H1 (cell line): ENCODE data around the gene KIF5C. TPM values are rescaled to one million over a fixed set of nuclear protein-coding genes. Genes with fewer than 3 reads are reported as not detected.
A peak's percentile ranks its signal among the peaks of the same experiment; 100 is the strongest.

Experiments
- CTCF ChIA-PET: fragments of 300-600 bp; sonication (Branson Sonifier 250); formaldehyde crosslinking; loops from one replicate; lab custom pipeline; 2021; ENCODE audit not compliant: partially characterized antibody; lab: Charles Lee
- POLR2A ChIA-PET: fragments of 300-600 bp; sonication (Branson Sonifier 250); formaldehyde crosslinking; loops from one replicate; lab custom pipeline; 2021; ENCODE audit warnings: inconsistent platforms; ENCODE audit not compliant: partially characterized antibody; lab: Charles Lee
- DNase-seq, 2 experiments: peaks; one replicate each; pipeline versions ENCODE4 v3.0.0 to v3.0.0-alpha.2; 2010 to 2022; ENCODE audit warnings: low spot score in 2 of 2, low read depth in 1 of 2, mixed read lengths in 1 of 2
- FAIRE-seq: peaks from 2 replicates; lab custom pipeline; 2011; peaks lifted over from hg19 to GRCh38; lab: Jason Lieb, UNC
- H2AFZ ChIP-seq: 2 replicates; pipeline ENCODE4 v1.8.1; 2012; ENCODE audit warnings: low read length, inconsistent platforms
- H2AK5ac ChIP-seq: 2 replicates; pipeline ENCODE4 v1.6.1; 2013; ENCODE audit warnings: low read depth, low read length
- H2BK120ac ChIP-seq: replicated peaks from 2 replicates; pipeline ENCODE3; 2013; ENCODE audit warnings: low read depth, low read length, inconsistent platforms
- H2BK12ac ChIP-seq: 2 replicates; pipeline ENCODE4 v1.6.1; 2013; ENCODE audit warnings: low read depth, low read length
- H2BK15ac ChIP-seq: 2 replicates; pipeline ENCODE4 v1.6.1; 2013; ENCODE audit warnings: low read length
- H2BK20ac ChIP-seq: 2 replicates; pipeline ENCODE4 v1.6.1; 2013; ENCODE audit warnings: low read length
- H2BK5ac ChIP-seq: 2 replicates; pipeline ENCODE4 v1.6.1; 2013; ENCODE audit warnings: low read depth, low read length
- H3K14ac ChIP-seq: 2 replicates; pipeline ENCODE4 v1.6.1; 2013; ENCODE audit warnings: inconsistent platforms; ENCODE audit not compliant: insufficient read length
- H3K18ac ChIP-seq: 2 replicates; pipeline ENCODE4 v1.6.1; 2013; ENCODE audit warnings: low read length; ENCODE audit errors: extremely low read depth
- H3K23ac ChIP-seq: 2 replicates; pipeline ENCODE4 v1.6.1; 2013; ENCODE audit warnings: inconsistent platforms; ENCODE audit not compliant: insufficient read length
- H3K23me2 ChIP-seq: 2 replicates; pipeline ENCODE4 v1.6.1; 2013; ENCODE audit warnings: low read depth, low read length
- H3K27ac ChIP-seq: 2 replicates; pipeline ENCODE4 v1.6.1; 2011; ENCODE audit warnings: low read depth, low read length, inconsistent platforms
- H3K27me3 ChIP-seq, 4 experiments: replicated peaks in 1 of 4; 1 replicate in 1 of 4; 2 replicates in 3 of 4; pipeline versions ENCODE4 v1.6.1 to v1.8.1; 2011 to 2013; ENCODE audit warnings: low read length in 3 of 4, mild to moderate bottlenecking in 3 of 4, inconsistent platforms in 2 of 4, mixed read lengths in 2 of 4, moderate library complexity in 1 of 4; ENCODE audit not compliant: control insufficient read depth in 3 of 4, insufficient read depth in 3 of 4; ENCODE audit errors: extremely low read depth in 1 of 4
- H3K36me3 ChIP-seq, 4 experiments: 2 replicates each; pipeline versions ENCODE4 v1.6.1 to v1.8.1; 2011 to 2013; ENCODE audit warnings: mild to moderate bottlenecking in 4 of 4, low read length in 3 of 4, moderate library complexity in 2 of 4, control low read depth in 1 of 4, inconsistent platforms in 1 of 4; ENCODE audit not compliant: insufficient read depth in 4 of 4, control insufficient read depth in 2 of 4
- H3K4ac ChIP-seq: replicated peaks from 2 replicates; pipeline ENCODE3; 2013; ENCODE audit warnings: low read length, low read depth, mixed read lengths, inconsistent platforms; ENCODE audit not compliant: insufficient read length
- H3K4me1 ChIP-seq, 4 experiments: replicated peaks in 1 of 4; 1 replicate in 1 of 4; 2 replicates in 3 of 4; pipeline versions ENCODE4 v1.6.1 to v1.8.1; 2011 to 2013; ENCODE audit warnings: low read length in 3 of 4, inconsistent platforms in 2 of 4, mixed read lengths in 1 of 4; ENCODE audit not compliant: insufficient read depth in 4 of 4, control insufficient read depth in 3 of 4
- H3K4me2 ChIP-seq, 2 experiments: 2 replicates each; pipeline versions ENCODE4 v1.6.1 to v1.8.1; 2011 to 2013; ENCODE audit warnings: low read depth in 2 of 2, low read length in 2 of 2, control low read depth in 1 of 2, inconsistent platforms in 1 of 2, mild to moderate bottlenecking in 1 of 2; ENCODE audit not compliant: insufficient read depth in 1 of 2
- H3K4me3 ChIP-seq, 4 experiments: fragments of 200-600, 300-600 bp in 1 of 4; sonication (generic), shearing (Covaris generic), sonication (Bioruptor Twin) in 1 of 4; 2 replicates each; pipeline versions ENCODE4 v1.5.1 to v1.8.1; 2011 to 2016; ENCODE audit warnings: low read length in 4 of 4, low read depth in 3 of 4, control low read depth in 2 of 4, inconsistent platforms in 2 of 4, mild to moderate bottlenecking in 2 of 4, mixed read lengths in 1 of 4, moderate library complexity in 1 of 4; ENCODE audit not compliant: insufficient read depth in 2 of 4; ENCODE audit errors: extremely low read depth in 1 of 4
- H3K56ac ChIP-seq: replicated peaks from 2 replicates; pipeline ENCODE3; 2013; ENCODE audit warnings: low read depth, mild to moderate bottlenecking, mixed read lengths, low read length, inconsistent platforms; ENCODE audit not compliant: insufficient read length
- H3K79me1 ChIP-seq: 2 replicates; pipeline ENCODE4 v1.6.1; 2013; ENCODE audit warnings: low read depth, low read length, control low read depth
- H3K79me2 ChIP-seq, 2 experiments: 2 replicates each; pipeline versions ENCODE4 v1.6.1 to v1.8.1; 2012 to 2013; ENCODE audit warnings: low read length in 2 of 2, mild to moderate bottlenecking in 2 of 2, inconsistent platforms in 1 of 2; ENCODE audit not compliant: insufficient read depth in 2 of 2, control insufficient read depth in 1 of 2
- H3K9ac ChIP-seq, 4 experiments: replicated peaks in 1 of 4; 1 replicate in 1 of 4; 2 replicates in 3 of 4; pipeline versions ENCODE4 v1.6.1 to v1.8.1; 2011 to 2013; ENCODE audit warnings: low read depth in 3 of 4, low read length in 3 of 4, control low read depth in 2 of 4, mild to moderate bottlenecking in 2 of 4, moderate library complexity in 2 of 4, inconsistent platforms in 1 of 4; ENCODE audit errors: extremely low read depth in 1 of 4
- H3K9me3 ChIP-seq, 2 experiments: 2 replicates each; pipeline versions ENCODE4 v1.6.1 to v1.8.1; 2012 to 2013; ENCODE audit warnings: mild to moderate bottlenecking in 2 of 2, moderate library complexity in 2 of 2, control low read depth in 1 of 2, inconsistent platforms in 1 of 2, low read depth in 1 of 2, low read length in 1 of 2, mixed read lengths in 1 of 2; ENCODE audit not compliant: insufficient read depth in 2 of 2
- H4K20me1 ChIP-seq, 2 experiments: replicated peaks in 1 of 2; 2 replicates each; pipeline versions ENCODE3 to v1.8.1; 2011 to 2013; ENCODE audit warnings: inconsistent platforms in 2 of 2, low read length in 2 of 2, mild to moderate bottlenecking in 1 of 2; ENCODE audit not compliant: insufficient read depth in 2 of 2, control insufficient read depth in 1 of 2
- H4K5ac ChIP-seq: 2 replicates; pipeline ENCODE4 v1.6.1; 2013; ENCODE audit warnings: low read length, low read depth, mixed read lengths, inconsistent platforms; ENCODE audit not compliant: insufficient read length
- H4K8ac ChIP-seq: 2 replicates; pipeline ENCODE4 v1.8.0; 2013; ENCODE audit warnings: mild to moderate bottlenecking, moderate library complexity, low read length, inconsistent platforms; ENCODE audit not compliant: insufficient read depth; ENCODE audit errors: extremely low read depth
- H4K91ac ChIP-seq: replicated peaks from 2 replicates; pipeline ENCODE3; 2013; ENCODE audit warnings: low read length, mixed read lengths, inconsistent platforms; ENCODE audit not compliant: insufficient read length
- BCL11A ChIP-seq, 2 experiments: IDR thresholded peaks; one replicate each; pipeline ENCODE4 v1.6.1; 2011; ENCODE audit warnings: low read depth in 2 of 2, low read length in 2 of 2, mild to moderate bottlenecking in 2 of 2
- CBX8 ChIP-seq: fragments of 300-800, 300-1000 bp; sonication (generic); IDR thresholded peaks from 2 replicates; pipeline ENCODE4 v1.7.1; 2016; ENCODE audit warnings: low read depth, low read length, borderline replicate concordance
- EGR1 ChIP-seq: IDR thresholded peaks from 2 replicates; pipeline ENCODE4 v1.6.1; 2011; ENCODE audit warnings: low read depth, low read length, borderline replicate concordance
- EP300 ChIP-seq, 2 experiments: IDR thresholded peaks; 1 replicate in 1 of 2; 2 replicates in 1 of 2; pipeline ENCODE4 v1.6.1; 2011 to 2012; ENCODE audit warnings: low read depth in 2 of 2, low read length in 2 of 2, mild to moderate bottlenecking in 2 of 2, borderline replicate concordance in 1 of 2, inconsistent platforms in 1 of 2, moderate library complexity in 1 of 2
- SIN3A ChIP-seq, 2 experiments: IDR thresholded peaks in 1 of 2; conservative IDR thresholded peaks in 1 of 2; 2 replicates each; pipeline ENCODE4 v1.6.1; 2011 to 2012; ENCODE audit warnings: low read length in 2 of 2, improper control_type of control experiment in 1 of 2, low read depth in 1 of 2, mild to moderate bottlenecking in 1 of 2
- WGBS, 2 experiments: shearing (Covaris generic) in 1 of 2; methylation state at CpG; one replicate each; pipeline versions ENCODE4 v1.1.6 to v1.1.7; 2013 to 2015; ENCODE audit warnings: low lambda C conversion rate in 2 of 2, mixed read lengths in 2 of 2, inconsistent platforms in 1 of 2, low coverage in 1 of 2, missing lambda C conversion rate in 1 of 2; ENCODE audit not compliant: insufficient replicate concordance in 2 of 2, insufficient coverage in 1 of 2, insufficient read length in 1 of 2; ENCODE audit errors: extremely low coverage in 1 of 2, missing lambda C conversion rate in 1 of 2; 5-methylcytosine and 5-hydroxymethylcytosine counted together
- polyA plus RNA-seq, 7 experiments: library from polyadenylated mRNA; depleted of rRNA in 3 of 7; stranded (reverse) in 5 of 7; unstranded in 2 of 7; fragments of >200 nt in 5 of 7; fragments of 200-250 nt in 2 of 7; gene quantifications; 1 replicate in 5 of 7; 2 replicates in 1 of 7; 4 replicates in 1 of 7; pipeline versions ENCODE4 v1.2.1 to v1.2.3, GENCODE V29; 2011 to 2013; ENCODE audit warnings: missing spikeins in 2 of 7, mixed read lengths in 2 of 7
- total RNA-seq: library from RNA; stranded (reverse); fragmentation: NEBNext Ultra II Directional; extraction: Animal tissue kit (Norgen Biotek cat#: 25700); gene quantifications from 2 replicates; pipeline ENCODE4 v1.2.1, GENCODE V29; 2021

KIF5C gene
- total and polyA plus RNA-seq, 2 of the 8 experiments (the other 6 are each of a cell fraction or from before 2014, with no cell fraction given) = 16.3 to 66.4 TPM

DNA sequence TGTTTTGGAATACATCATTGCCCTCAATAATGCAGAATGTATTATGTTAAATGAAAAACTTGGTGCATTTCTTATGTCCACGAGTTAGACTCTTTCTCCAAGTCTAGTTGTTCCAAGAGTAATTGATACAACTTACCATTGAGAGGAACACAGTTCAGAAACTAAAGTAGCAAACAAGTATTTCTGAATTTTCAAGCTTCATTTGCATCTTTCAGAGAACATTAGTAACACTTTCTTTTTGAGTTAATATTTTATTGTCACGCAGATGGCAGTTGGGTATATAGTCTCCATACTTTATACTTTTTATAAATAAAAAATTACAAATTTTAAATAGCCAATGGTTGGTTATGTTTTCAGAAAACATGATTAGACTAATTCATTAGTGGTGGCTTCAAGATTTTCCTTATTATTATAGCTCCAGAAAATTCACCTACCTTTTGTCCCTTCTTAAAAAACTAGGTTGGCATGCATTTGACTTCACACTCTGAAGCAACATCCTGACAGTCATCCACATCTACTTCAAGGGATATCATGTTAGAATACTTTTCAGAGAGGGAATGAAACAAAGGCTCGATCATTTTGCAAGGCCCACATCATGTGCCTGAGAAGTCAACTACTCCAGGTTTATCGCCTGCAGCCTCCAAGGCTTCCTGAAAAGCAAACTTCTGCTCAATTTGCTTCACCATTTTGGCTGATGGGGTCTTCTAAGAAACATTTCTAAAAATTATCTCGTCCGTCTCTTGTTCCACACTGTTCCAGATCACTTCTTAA is 193.4 kb downstream of the KIF5C start:
- Histone ChIP-seq H3K4me1 (no peaks in the 10 kb centered on the region; a peak in 1 of 7 replicates), H4K20me1 (no peaks in the 10 kb centered on the region), H2BK12ac (no peak overlapping the region), H3K4me3 (no peak overlapping the region), H3K23me2 (no peaks in the 10 kb centered on the region), H3K36me3 (no peaks in the 10 kb centered on the region), H2BK120ac (no peak overlapping the region), H3K79me2 (no peaks in the 10 kb centered on the region), H3K9ac (no peak overlapping the region), H3K14ac (no peak overlapping the region), H3K27ac (no peak overlapping the region), H3K56ac (no peak overlapping the region), H2BK5ac (no peak overlapping the region), H3K27me3 (no peaks in the 10 kb centered on the region), H2BK15ac (no peak overlapping the region), H2AK5ac (no peak overlapping the region), H3K79me1 (no peaks in the 10 kb centered on the region), H2AFZ (peak overlapping the region; percentile 78; the same call in 1 of the 2 replicates), H3K18ac (no peak overlapping the region), H3K4ac (no peak overlapping the region), H4K91ac (no peak overlapping the region), H4K8ac (no peak overlapping the region), H3K9me3 (no peaks in the 10 kb centered on the region), H4K5ac (no peak overlapping the region), H2BK20ac (no peak overlapping the region), H3K4me2 (no peak overlapping the region), H3K23ac (no peak overlapping the region)
- DNase-seq (no peak), FAIRE-seq (no peak)
- 89% methylated on average over 6 of the region's 6 CpGs; no CpG with 5 or more reads in 1 of the 2 experiments for WGBS, 2 experiments
- no peak for TF ChIP-seq BCL11A (IDR thresholded peaks at IDR 0.05; ENCODE audit: low read depth in 2 of 2, low read length in 2 of 2)
- no peak for TF ChIP-seq CBX8
- TF ChIP-seq SIN3A (conservative IDR thresholded peaks at IDR 0.05 in 1 of 2, IDR thresholded peaks at IDR 0.05 in 1 of 2; ENCODE audit: low read depth in 1 of 2, low read length in 2 of 2) = no peak
- no peak for TF ChIP-seq EGR1
- no peak for TF ChIP-seq EP300 (IDR thresholded peaks at IDR 0.05; ENCODE audit: borderline replicate concordance in 1 of 2, low read depth in 2 of 2, low read length in 2 of 2)
- ChIA-PET CTCF (no interaction called here), POLR2A (no interaction called here)
